CD8-positive, alpha-beta memory T cell (primary cell): ENCODE measurements around the gene AGAP2. TPM values are rescaled to one million over a fixed set of nuclear protein-coding genes. Genes with fewer than 3 reads are reported as not detected.

Experiments
- CTCF ChIA-PET: fragments of 350-600 bp; sonication (Branson Sonifier 250); formaldehyde crosslinking; loops from one replicate; lab custom pipeline; 2021; ENCODE audit warnings: antibody characterized with exemption; lab: Charles Lee
- POLR2A ChIA-PET: fragments of 350-600 bp; sonication (Branson Sonifier 250); formaldehyde crosslinking; loops from one replicate; lab custom pipeline; 2021; ENCODE audit warnings: antibody characterized with exemption; lab: Charles Lee
- DNase-seq, 5 donors: peaks; one replicate each; pipeline versions ENCODE4 v3.0.0 to v3.0.0-alpha.2; 2020 to 2022; ENCODE audit warnings: mixed read lengths in 1 of 5
- H3K27ac ChIP-seq: one replicate; pipeline ENCODE4 v1.7.0; 2013; ENCODE audit warnings: low read depth, mild to moderate bottlenecking, low read length, moderate library complexity
- H3K27me3 ChIP-seq: 2 replicates; pipeline ENCODE4 v1.7.0; 2013; ENCODE audit warnings: low read length, mild to moderate bottlenecking; ENCODE audit not compliant: insufficient read depth, poor library complexity, severe bottlenecking
- H3K36me3 ChIP-seq: 2 replicates; pipeline ENCODE4 v1.7.0; 2013; ENCODE audit warnings: mild to moderate bottlenecking, low read length, moderate library complexity; ENCODE audit not compliant: insufficient read depth
- H3K4me1 ChIP-seq: 2 replicates; pipeline ENCODE4 v1.7.0; 2013; ENCODE audit warnings: mild to moderate bottlenecking, low read length, moderate library complexity; ENCODE audit not compliant: insufficient read depth
- H3K4me3 ChIP-seq: 2 replicates; pipeline ENCODE4 v1.7.0; 2013; ENCODE audit warnings: mild to moderate bottlenecking, low read length
- H3K9me3 ChIP-seq: 2 replicates; pipeline ENCODE4 v1.7.0; 2013; ENCODE audit warnings: mild to moderate bottlenecking, low read length
- H3K27ac Mint-ChIP-seq, 8 donors: one replicate each; pipeline ENCODE4 v1.8.0; 2020 to 2021; ENCODE audit warnings: mixed read lengths in 8 of 8, mild to moderate bottlenecking in 6 of 8, inconsistent platforms in 3 of 8, moderate library complexity in 3 of 8
- H3K27me3 Mint-ChIP-seq, 2 donors: one replicate each; pipeline ENCODE4 v1.8.0; 2020 to 2021; ENCODE audit warnings: mixed read lengths in 2 of 2, mild to moderate bottlenecking in 1 of 2, moderate library complexity in 1 of 2
- H3K36me3 Mint-ChIP-seq, 3 donors: one replicate each; pipeline ENCODE4 v1.8.0; 2020 to 2021; ENCODE audit warnings: mixed read lengths in 3 of 3, inconsistent platforms in 1 of 3, mild to moderate bottlenecking in 1 of 3
- H3K4me1 Mint-ChIP-seq, 3 donors: one replicate each; pipeline ENCODE4 v1.8.0; 2020 to 2021; ENCODE audit warnings: mixed read lengths in 3 of 3, inconsistent platforms in 1 of 3, mild to moderate bottlenecking in 1 of 3
- H3K4me3 Mint-ChIP-seq, 7 donors: one replicate each; pipeline ENCODE4 v1.8.0; 2020 to 2021; ENCODE audit warnings: mixed read lengths in 7 of 7, mild to moderate bottlenecking in 6 of 7, moderate library complexity in 4 of 7, inconsistent platforms in 2 of 7
- H3K9me3 Mint-ChIP-seq, 5 donors: one replicate each; pipeline ENCODE4 v1.8.0; 2020 to 2022; ENCODE audit warnings: mixed read lengths in 5 of 5, mild to moderate bottlenecking in 3 of 5, moderate library complexity in 2 of 5, inconsistent platforms in 1 of 5
- polyA plus RNA-seq: library from polyadenylated mRNA; unstranded; fragments of 300-500 nt; fragmentation: Illumina TruSeq; gene quantifications from one replicate; pipeline ENCODE4 v1.2.3, GENCODE V29; 2021
- total RNA-seq, 2 experiments: library from RNA; stranded (reverse); gene quantifications; one replicate each; pipeline ENCODE4 v1.2.3, GENCODE V29; 2021

AGAP2 gene
- total and polyA plus RNA-seq, 3 experiments from 2014 or later = 6.4 to 31.7 (median 29.9) TPM

DNA sequence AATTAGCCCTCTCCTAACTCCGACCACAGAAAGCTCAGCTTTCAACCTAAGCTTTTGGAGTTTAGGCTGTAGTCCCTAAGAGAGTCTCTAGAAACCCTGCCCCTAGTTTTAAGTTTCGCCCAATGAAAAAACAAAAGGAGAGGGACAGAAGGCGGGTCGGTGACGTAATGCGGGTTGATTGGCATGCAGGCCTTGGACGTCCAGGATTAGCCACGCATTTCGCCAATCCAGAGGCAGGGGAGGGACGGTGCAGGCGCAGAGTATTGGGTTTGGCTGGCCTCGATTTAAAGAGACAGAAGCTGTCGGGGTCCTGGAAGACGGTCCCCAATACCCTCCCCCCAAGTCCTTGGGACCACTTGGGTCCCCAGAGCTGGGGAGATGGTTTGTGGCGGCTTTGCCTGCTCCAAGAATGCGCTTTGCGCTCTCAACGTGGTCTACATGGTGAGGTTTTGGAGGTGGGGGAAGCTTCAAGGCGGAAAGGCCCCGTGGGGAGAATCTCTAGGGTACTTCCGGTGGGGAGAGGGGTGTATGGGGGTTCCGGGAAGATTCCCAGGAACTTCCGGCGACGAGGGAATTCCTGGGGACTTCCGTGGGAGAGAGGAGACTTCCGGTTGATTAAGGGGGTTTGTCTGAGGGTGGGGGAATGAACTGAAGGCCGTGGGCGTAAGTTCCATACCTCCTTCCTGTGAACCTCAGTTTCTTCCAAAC lies 6.4 kb upstream of the AGAP2 start, which contains the start of gene TSPAN31:
Gene TSPAN31, plus strand, starts transcription at position 263 of the 708 bp plus-strand sequence. Its CDS starts 116 bp downstream, at position 379.
- H3K4me1 Mint-ChIP-seq = peaks cover 45 to 60% (median 51%) of the 10 kb centered on the region in 3 donors
- peak within 1 kb of the TSS; percentile 85 to 96 (median 90) for H3K4me3 Mint-ChIP-seq
- peak; percentile 92 to 96 (median 93) for DNase-seq
- POLR2A ChIA-PET = interaction anchor here (0.6 to 1.5 kb wide), 6 partner anchors 12 to 28 kb away, joined by 3 to 7 read pairs (median 4); partner anchors contain the start of gene EEF1AKMT3
- no peaks in the 10 kb centered on the region for H3K9me3 ChIP-seq
- peaks cover 0 to 45% (median 10%) of the 10 kb centered on the region in 3 donors for H3K36me3 Mint-ChIP-seq
- H3K27me3 Mint-ChIP-seq = peaks cover 0 to 5% of the 10 kb centered on the region in 2 donors
- H3K36me3 ChIP-seq = peaks cover 19% of the 10 kb centered on the region
- H3K9me3 Mint-ChIP-seq = no peaks in the 10 kb centered on the region
- peak within 1 kb of the TSS; percentile 89 for H3K27ac ChIP-seq
- peaks cover 44% of the 10 kb centered on the region for H3K4me1 ChIP-seq
- peak within 1 kb of the TSS; percentile 84 to 99 (median 97) for H3K27ac Mint-ChIP-seq
- no peaks in the 10 kb centered on the region for H3K27me3 ChIP-seq
- CTCF ChIA-PET = interaction anchor here (0.7 to 2.2 kb wide), 8 partner anchors 9 to 265 kb away, joined by 3 to 8 read pairs (median 4); partner anchors contain the start of genes ARHGAP9 and PIP4K2C
- peak within 1 kb of the TSS; percentile 74 for H3K4me3 ChIP-seq

DNA sequence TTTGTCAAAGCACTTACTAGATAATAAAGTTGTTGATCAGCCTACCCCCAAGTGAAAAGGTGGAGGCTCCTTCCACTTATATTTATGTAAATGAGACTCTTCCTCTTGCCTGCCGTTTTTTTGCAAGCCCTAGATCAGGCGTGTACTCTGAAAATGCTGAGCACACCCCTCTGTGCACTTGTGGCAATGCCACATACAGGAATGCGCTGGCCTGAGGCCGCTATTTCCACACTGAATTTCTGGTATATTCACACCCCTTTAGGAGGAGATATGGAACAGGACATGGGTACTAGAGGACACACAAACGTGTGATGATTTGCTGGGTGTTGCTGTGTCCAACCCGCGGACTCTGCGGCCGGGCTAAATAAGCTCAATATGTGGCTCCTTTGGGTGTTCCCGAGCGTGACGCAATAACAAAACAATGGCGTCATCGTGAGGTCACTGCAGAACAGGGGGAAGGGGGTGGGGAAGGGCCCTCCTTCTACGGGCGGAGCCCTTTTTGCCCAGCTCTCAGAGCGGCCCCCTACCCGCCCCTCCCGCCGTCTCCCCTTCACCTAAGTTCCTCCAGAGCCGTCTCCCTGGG lies 5.7 kb upstream of the AGAP2 start:
- peak overlapping the region; percentile 89 for H3K27ac ChIP-seq
- POLR2A ChIA-PET = interaction anchor here (0.6 to 1.5 kb wide), 6 partner anchors 12 to 28 kb away, joined by 3 to 7 read pairs (median 4); partner anchors contain the start of gene EEF1AKMT3

DNA sequence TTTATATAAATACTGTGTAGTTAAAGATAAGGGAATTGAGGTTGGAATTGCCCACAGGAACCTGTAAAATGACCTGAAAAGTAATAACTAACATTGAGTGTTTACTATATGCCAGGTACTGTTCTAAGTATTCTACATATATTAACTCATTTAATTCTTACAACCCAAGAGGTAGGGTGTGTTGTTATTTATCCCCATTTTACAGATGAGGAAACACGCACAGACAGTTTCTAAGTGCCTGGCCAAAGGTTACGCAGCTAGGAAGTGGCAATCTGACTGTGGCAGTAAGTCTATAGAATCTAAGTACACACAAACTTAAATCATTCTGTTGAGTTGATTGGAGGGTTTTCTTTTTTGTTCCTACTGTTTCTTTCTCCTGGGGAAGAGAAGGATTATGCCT lies 5.2 kb upstream of the AGAP2 start:
- Mint-ChIP-seq H3K4me1 (peaks cover 56 to 72% (median 62%) of the 10 kb centered on the region in 3 donors), H3K9me3 (no peaks in the 10 kb centered on the region), H3K27ac (peak overlapping the region; percentile 84 to 99 (median 97)), H3K36me3 (peaks cover 4 to 50% (median 10%) of the 10 kb centered on the region in 3 donors), H3K27me3 (peaks cover 0 to 5% of the 10 kb centered on the region in 2 donors), H3K4me3 (peak overlapping the region; percentile 85 to 96 (median 90))
- H3K36me3 ChIP-seq = peaks cover 16% of the 10 kb centered on the region
- CTCF ChIA-PET = interaction anchor here (1.7 to 3.6 kb wide), 4 partner anchors 13 to 161 kb away, joined by 3 to 24 read pairs (median 6); partner anchors contain the start of gene PIP4K2C
- H3K9me3 ChIP-seq = no peaks in the 10 kb centered on the region
- no peak for DNase-seq
- H3K4me3 ChIP-seq = no peak overlapping the region
- peak overlapping the region; percentile 89 for H3K27ac ChIP-seq
- no peaks in the 10 kb centered on the region for H3K27me3 ChIP-seq
- peaks cover 56% of the 10 kb centered on the region for H3K4me1 ChIP-seq
- POLR2A ChIA-PET = no interaction called here

More for the DNA sequence above, 5.7 kb upstream of the AGAP2 start:
- no peaks in the 10 kb centered on the region for H3K9me3 ChIP-seq
- Mint-ChIP-seq H3K9me3 (no peaks in the 10 kb centered on the region), H3K27me3 (peaks cover 0 to 5% of the 10 kb centered on the region in 2 donors), H3K4me1 (peaks cover 51 to 67% (median 57%) of the 10 kb centered on the region in 3 donors), H3K4me3 (peak overlapping the region; percentile 85 to 96 (median 90)), H3K36me3 (peaks cover 2 to 50% (median 10%) of the 10 kb centered on the region in 3 donors), H3K27ac (peak overlapping the region; percentile 84 to 99 (median 97))
- H3K27me3 ChIP-seq = no peaks in the 10 kb centered on the region
- H3K36me3 ChIP-seq = peaks cover 20% of the 10 kb centered on the region
- CTCF ChIA-PET = interaction anchor here (0.7 to 3.6 kb wide), 8 partner anchors 9 to 264 kb away, joined by 3 to 24 read pairs (median 4); partner anchors contain the start of genes ARHGAP9 and PIP4K2C
- H3K4me3 ChIP-seq = peak overlapping the region; percentile 74
- H3K4me1 ChIP-seq = peaks cover 51% of the 10 kb centered on the region
- peak in 3 of 5 donors; percentile 51 to 86 (median 66) for DNase-seq

DNA sequence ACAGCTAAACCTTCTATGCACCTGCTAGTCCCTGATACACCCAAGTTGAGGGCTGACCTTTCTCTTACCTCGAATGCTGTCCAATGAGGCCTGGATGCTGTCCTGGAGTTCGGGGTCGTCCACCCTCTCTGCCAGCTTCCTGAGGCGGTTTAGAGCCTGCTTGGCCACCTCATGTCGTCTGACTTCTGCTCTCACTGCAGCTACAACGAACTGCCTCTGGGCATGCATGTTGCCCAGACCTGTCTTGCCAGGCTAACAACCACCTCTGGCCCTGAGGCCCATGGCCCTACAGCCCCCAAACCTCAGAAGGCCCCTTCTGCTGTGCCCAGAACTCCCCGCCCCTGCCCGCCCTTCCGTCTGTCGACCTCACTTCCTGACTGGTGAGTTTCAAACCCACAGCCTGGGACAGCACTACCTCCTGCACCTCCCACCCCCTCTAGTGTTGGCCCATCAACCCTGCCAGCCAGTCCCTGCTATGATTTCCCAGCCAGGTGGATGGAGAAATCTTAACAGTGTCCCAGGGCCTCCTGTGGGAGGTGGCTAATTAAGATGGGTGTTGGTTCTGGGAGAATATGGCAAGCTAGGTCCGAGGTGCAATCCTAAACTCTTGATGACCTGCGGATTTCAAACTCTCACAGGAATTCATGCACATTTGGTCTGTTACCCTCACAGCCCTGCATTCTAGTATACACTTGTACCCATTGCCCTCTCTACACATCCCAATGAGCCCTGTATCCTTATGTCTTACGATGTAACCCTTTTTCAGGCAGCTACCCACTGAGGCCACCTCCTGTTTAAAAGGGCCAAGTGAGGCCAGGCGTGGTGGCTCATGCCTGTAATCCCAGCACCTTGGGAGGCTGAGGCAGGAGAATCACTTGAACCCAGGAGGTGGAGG lies 3.5 kb upstream of the AGAP2 start:
- peaks cover 0 to 5% of the 10 kb centered on the region in 2 donors for H3K27me3 Mint-ChIP-seq
- peak; percentile 75 to 91 (median 79) for DNase-seq
- CTCF ChIA-PET = interaction anchor here (0.8 to 3.6 kb wide), 18 partner anchors 8 to 283 kb away, joined by 3 to 24 read pairs (median 4); partner anchors contain the start of genes CDK4, GLI1 and OS9
- H3K4me1 ChIP-seq = peaks cover 57% of the 10 kb centered on the region
- peak overlapping the region; percentile 85 for H3K4me3 ChIP-seq
- no peaks in the 10 kb centered on the region for H3K9me3 ChIP-seq
- H3K4me1 Mint-ChIP-seq = peaks cover 56 to 72% (median 62%) of the 10 kb centered on the region in 3 donors
- H3K9me3 Mint-ChIP-seq = no peaks in the 10 kb centered on the region
- POLR2A ChIA-PET = interaction anchor here (0.6 to 1.7 kb wide), 5 partner anchors 10 to 131 kb away, joined by 3 to 6 read pairs (median 4); partner anchors contain the start of genes ARHGEF25, CDK4 and OS9
- peak overlapping the region; percentile 95 for H3K27ac ChIP-seq
- no peaks in the 10 kb centered on the region for H3K27me3 ChIP-seq
- H3K4me3 Mint-ChIP-seq = peak overlapping the region; percentile 90 to 97 (median 94)
- H3K27ac Mint-ChIP-seq = peak overlapping the region; percentile 87 to 100 (median 96)
- peaks cover 4 to 38% (median 6%) of the 10 kb centered on the region in 3 donors for H3K36me3 Mint-ChIP-seq
- H3K36me3 ChIP-seq = peaks cover 5% of the 10 kb centered on the region

DNA sequence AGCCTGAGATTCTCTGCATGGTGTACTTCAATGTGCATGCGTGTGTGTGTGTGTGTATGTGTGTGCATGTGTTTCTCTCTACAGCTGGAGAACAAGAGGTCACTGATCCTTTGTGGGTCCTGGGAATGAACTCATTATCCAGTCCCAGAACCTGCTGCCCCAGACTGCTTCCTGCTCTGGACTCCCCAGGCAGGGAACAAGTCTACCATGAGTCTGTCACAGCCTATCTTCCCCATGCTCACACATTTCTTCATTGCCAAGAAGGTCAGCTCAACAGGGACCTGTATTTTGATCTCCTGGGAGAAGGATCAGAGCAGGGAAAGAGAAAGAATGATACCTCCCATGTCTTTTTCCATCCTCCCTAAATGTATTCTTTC lies 2.9 kb upstream of the AGAP2 start:
- H3K27ac Mint-ChIP-seq = peak overlapping the region; percentile 87 to 100 (median 96)

DNA sequence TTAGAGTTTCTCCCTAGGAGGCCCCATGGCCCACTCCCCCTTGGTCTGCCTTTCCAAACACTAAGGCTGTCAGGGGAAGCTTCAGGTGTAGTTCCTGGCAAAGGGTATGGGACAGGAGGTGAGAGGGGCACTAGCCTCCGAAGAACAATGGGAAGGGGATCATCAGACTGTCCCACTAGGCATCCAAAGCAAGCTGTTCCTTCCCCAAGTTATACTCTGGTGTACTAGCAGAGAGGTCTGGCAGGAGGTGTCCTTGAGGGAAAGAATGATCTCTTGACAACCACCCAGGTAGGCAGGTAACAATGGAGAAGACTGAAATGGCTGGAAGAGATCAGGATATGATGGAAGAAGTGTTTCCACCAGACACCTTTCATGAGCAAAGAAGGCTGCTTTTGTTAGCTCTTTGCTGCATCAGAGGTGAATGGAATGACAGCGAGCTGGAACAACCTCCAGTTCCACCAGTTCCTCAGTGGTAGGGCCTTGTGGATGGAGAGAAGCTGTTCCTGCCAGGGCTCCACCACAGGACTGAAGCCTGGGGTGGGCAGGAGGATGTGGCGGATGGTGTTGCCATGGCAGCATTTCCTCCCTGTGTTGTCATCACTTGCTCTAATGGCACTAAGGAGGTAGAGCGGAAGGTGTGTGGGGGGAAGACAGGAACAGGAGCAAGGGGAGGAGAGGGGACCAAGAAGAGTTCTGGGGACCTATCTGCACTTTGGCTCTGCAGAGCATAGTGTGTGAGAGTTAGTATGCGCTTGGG lies 2.3 kb upstream of the AGAP2 start:
- CTCF ChIA-PET = interaction anchor here (0.8 to 3.6 kb wide), 18 partner anchors 10 to 282 kb away, joined by 3 to 24 read pairs (median 4); partner anchors contain the start of genes CDK4, GLI1 and OS9
- no peaks in the 10 kb centered on the region for H3K9me3 ChIP-seq
- H3K27ac ChIP-seq = peak overlapping the region; percentile 95
- H3K4me3 ChIP-seq = peak overlapping the region; percentile 85
- POLR2A ChIA-PET = interaction anchor here (0.5 to 1.7 kb wide), 9 partner anchors 11 to 1052 kb away, joined by 3 to 6 read pairs (median 4); partner anchors contain the start of genes ARHGEF25, CDK4, DDIT3 and OS9
- Mint-ChIP-seq H3K27me3 (peaks cover 0 to 5% of the 10 kb centered on the region in 2 donors), H3K4me1 (peaks cover 55 to 73% (median 59%) of the 10 kb centered on the region in 3 donors), H3K4me3 (peak overlapping the region; percentile 90 to 97 (median 94)), H3K36me3 (peaks cover 0 to 39% (median 4%) of the 10 kb centered on the region in 3 donors), H3K27ac (peak overlapping the region; percentile 87 to 100 (median 96)), H3K9me3 (no peaks in the 10 kb centered on the region)
- H3K27me3 ChIP-seq = no peaks in the 10 kb centered on the region
- DNase-seq = peak; percentile 71 to 93 (median 88)
- peaks cover 56% of the 10 kb centered on the region for H3K4me1 ChIP-seq
- H3K36me3 ChIP-seq = peaks cover 4% of the 10 kb centered on the region

More for the DNA sequence above, 2.9 kb upstream of the AGAP2 start:
- no peaks in the 10 kb centered on the region for H3K9me3 ChIP-seq
- peak overlapping the region; percentile 85 for H3K4me3 ChIP-seq
- H3K4me1 Mint-ChIP-seq = peaks cover 60 to 76% (median 62%) of the 10 kb centered on the region in 3 donors
- peaks cover 0 to 5% of the 10 kb centered on the region in 2 donors for H3K27me3 Mint-ChIP-seq
- H3K9me3 Mint-ChIP-seq = no peaks in the 10 kb centered on the region
- ChIA-PET CTCF (interaction anchor here (0.8 to 3.6 kb wide), 19 partner anchors 9 to 282 kb away, joined by 3 to 24 read pairs (median 4); partner anchors contain the start of genes CDK4, GLI1 and OS9), POLR2A (interaction anchor here (0.5 to 1.7 kb wide), 7 partner anchors 11 to 221 kb away, joined by 3 to 6 read pairs (median 5); partner anchors contain the start of genes ARHGEF25, CDK4, DDIT3 and OS9)
- peaks cover 57% of the 10 kb centered on the region for H3K4me1 ChIP-seq
- H3K27me3 ChIP-seq = no peaks in the 10 kb centered on the region
- no peak for DNase-seq
- H3K4me3 Mint-ChIP-seq = peak overlapping the region; percentile 90 to 97 (median 94)
- H3K27ac ChIP-seq = peak overlapping the region; percentile 95
- H3K36me3 Mint-ChIP-seq = peaks cover 2 to 38% (median 4%) of the 10 kb centered on the region in 3 donors
- H3K36me3 ChIP-seq = peaks cover 4% of the 10 kb centered on the region
